Upper lobe of left lung (tissue), 6 donors: ENCODE results near the gene ATXN1. TPM values are rescaled to one million over a fixed set of nuclear protein-coding genes. Genes with fewer than 3 reads are reported as not detected.

Source experiments
- ATAC-seq, 2 donors: fragments of 200-7000 bp; cut with Tn5 transposase; one replicate each; pipeline ENCODE4 v1.9.1; 2022; ENCODE audit warnings: mild to moderate bottlenecking in 2 of 2, moderate library complexity in 2 of 2; ENCODE audit not compliant: low FRiP score in 2 of 2
- DNase-seq, 2 donors: peaks; one replicate each; pipeline ENCODE4 v3.0.0-alpha.2; 2019 to 2020
- H3K27ac ChIP-seq, 4 donors: fragments of 200-600 bp; sonication (generic); one replicate each; pipeline ENCODE4 v1.5.1; 2016 to 2019
- H3K27me3 ChIP-seq, 4 donors: fragments of 200-600 bp; sonication (generic); one replicate each; pipeline ENCODE4 v1.5.1; 2017 to 2019
- H3K36me3 ChIP-seq, 4 donors: fragments of 200-600 bp; sonication (generic); one replicate each; pipeline ENCODE4 v1.5.1; 2016 to 2019
- H3K4me1 ChIP-seq, 4 donors: fragments of 200-600 bp; sonication (generic); one replicate each; pipeline ENCODE4 v1.5.1; 2018 to 2019
- H3K4me3 ChIP-seq, 4 donors: fragments of 200-600 bp; sonication (generic); one replicate each; pipeline ENCODE4 v1.5.1; 2017 to 2019; ENCODE audit warnings: mild to moderate bottlenecking in 2 of 4, moderate library complexity in 1 of 4
- H3K9me3 ChIP-seq, 4 donors: fragments of 200-600 bp; sonication (generic); one replicate each; pipeline ENCODE4 v1.5.1; 2018 to 2019
- EP300 ChIP-seq, 4 donors: sonication (generic); formaldehyde crosslinking; IDR thresholded peaks; one replicate each; pipeline ENCODE4 v1.5.1; 2017; ENCODE audit warnings: antibody characterized with exemption in 4 of 4, control low read depth in 2 of 4
- POLR2A ChIP-seq, 4 donors: fragments of 450-650 bp; IDR thresholded peaks; one replicate each; pipeline ENCODE4 v1.5.1; 2016 to 2017; ENCODE audit warnings: antibody characterized with exemption in 4 of 4, mild to moderate bottlenecking in 2 of 4
- POLR2AphosphoS5 ChIP-seq, 2 donors: sonication (generic); formaldehyde crosslinking; IDR thresholded peaks; one replicate each; pipeline ENCODE4 v1.5.1; 2017; ENCODE audit warnings: antibody characterized with exemption in 2 of 2
- WGBS, 2 donors: methylation state at CpG; one replicate each; pipeline ENCODE4 v1.1.5; 2017 to 2018; 5-methylcytosine and 5-hydroxymethylcytosine counted together
- total RNA-seq, 6 donors: library from RNA; depleted of rRNA in 4 of 6; stranded (reverse); fragments of >200 nt in 4 of 6; gene quantifications; one replicate each; pipeline versions ENCODE4 v1.1.0 to v1.2.1, GENCODE V29; 2016 to 2021
- TF ChIP-seq, protein P1 (sequence below), 6 experiments: fragments of 450-650 bp in 4 of 6; fragments of 200-600 bp in 2 of 6; sonication (generic) in 2 of 6; IDR thresholded peaks; one replicate each; pipeline ENCODE4 v1.5.1; 2016 to 2019; ENCODE audit warnings: antibody characterized with exemption in 6 of 6
- donor health status: DM: no; HTN: no; CAD: no; lungs with moderate emphysema.
- donor health status: DM: no; HTN: yes; CAD: no; lungs with severe emphysema.

ATXN1 gene
- total RNA-seq, 6 donors from 2014 or later, result 44.2 to 106 (median 71.7) TPM

DNA sequence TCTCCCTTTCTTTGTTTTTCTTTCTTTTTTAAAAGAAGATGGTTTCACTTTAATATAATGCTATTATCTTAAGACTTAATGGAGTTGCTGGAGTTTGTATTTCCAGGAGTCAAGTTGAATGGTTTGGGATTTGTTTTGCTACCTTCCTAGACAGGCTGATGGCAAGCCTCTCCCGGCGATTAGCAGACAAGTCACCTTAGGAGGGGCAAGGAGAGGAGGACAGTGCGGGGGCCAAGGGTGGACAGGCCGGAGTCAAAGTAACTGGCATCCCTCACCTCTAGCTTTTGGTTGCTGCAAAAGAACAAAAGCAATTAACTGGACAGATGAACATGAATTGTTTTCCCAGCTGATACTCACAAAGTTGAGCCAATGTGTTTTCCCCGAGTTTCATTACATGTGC lies 465.8 kb downstream of the ATXN1 start:
- peaks cover 0 to 3% (median 0%) of the 10 kb centered on the region in 4 donors for H3K36me3 ChIP-seq
- no peaks in the 10 kb centered on the region for H3K9me3 ChIP-seq
- H3K27me3 ChIP-seq, result no peaks in the 10 kb centered on the region
- TF ChIP-seq POLR2A (IDR thresholded peaks at IDR 0.05), result no peak
- TF ChIP-seq EP300 (IDR thresholded peaks at IDR 0.05), result no peak
- no peak for TF ChIP-seq POLR2AphosphoS5 (IDR thresholded peaks at IDR 0.05)
- TF ChIP-seq, protein P1, sequence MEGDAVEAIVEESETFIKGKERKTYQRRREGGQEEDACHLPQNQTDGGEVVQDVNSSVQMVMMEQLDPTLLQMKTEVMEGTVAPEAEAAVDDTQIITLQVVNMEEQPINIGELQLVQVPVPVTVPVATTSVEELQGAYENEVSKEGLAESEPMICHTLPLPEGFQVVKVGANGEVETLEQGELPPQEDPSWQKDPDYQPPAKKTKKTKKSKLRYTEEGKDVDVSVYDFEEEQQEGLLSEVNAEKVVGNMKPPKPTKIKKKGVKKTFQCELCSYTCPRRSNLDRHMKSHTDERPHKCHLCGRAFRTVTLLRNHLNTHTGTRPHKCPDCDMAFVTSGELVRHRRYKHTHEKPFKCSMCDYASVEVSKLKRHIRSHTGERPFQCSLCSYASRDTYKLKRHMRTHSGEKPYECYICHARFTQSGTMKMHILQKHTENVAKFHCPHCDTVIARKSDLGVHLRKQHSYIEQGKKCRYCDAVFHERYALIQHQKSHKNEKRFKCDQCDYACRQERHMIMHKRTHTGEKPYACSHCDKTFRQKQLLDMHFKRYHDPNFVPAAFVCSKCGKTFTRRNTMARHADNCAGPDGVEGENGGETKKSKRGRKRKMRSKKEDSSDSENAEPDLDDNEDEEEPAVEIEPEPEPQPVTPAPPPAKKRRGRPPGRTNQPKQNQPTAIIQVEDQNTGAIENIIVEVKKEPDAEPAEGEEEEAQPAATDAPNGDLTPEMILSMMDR (IDR thresholded peaks at IDR 0.05), result no peak
- ATAC-seq (no peak), DNase-seq (no peak)
- no peaks in the 10 kb centered on the region for H3K4me1 ChIP-seq
- no peak overlapping the region for H3K27ac ChIP-seq
- H3K4me3 ChIP-seq, result no peak overlapping the region
- WGBS, 2 donors, result 91 to 96% methylated on average over 5 of the region's 5 CpGs

DNA sequence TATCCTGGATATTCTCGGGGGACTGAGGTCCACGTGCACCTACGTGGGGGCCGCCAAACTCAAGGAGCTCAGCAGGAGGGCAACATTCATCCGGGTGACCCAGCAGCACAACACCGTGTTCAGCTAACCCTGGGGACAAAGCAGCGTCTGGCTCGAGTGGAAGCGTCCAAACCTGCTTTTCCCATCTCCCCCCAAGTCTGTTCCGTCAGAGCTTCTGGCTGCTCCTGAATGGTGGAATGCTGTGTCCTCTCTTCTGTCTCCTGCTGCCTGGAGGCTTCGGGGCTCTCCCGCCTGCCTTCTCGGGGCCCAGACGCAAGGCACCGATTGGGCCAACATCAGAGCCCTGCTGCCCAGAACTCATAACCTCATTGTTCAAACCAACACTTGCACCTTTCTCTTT lies 466.2 kb downstream of the ATXN1 start:
- no peaks in the 10 kb centered on the region for H3K9me3 ChIP-seq
- no peak for DNase-seq
- no peak for ATAC-seq
- H3K4me1 ChIP-seq, result no peaks in the 10 kb centered on the region
- H3K27me3 ChIP-seq, result no peaks in the 10 kb centered on the region
- peaks cover 0 to 3% (median 0%) of the 10 kb centered on the region in 4 donors for H3K36me3 ChIP-seq
- TF ChIP-seq, protein P1 (IDR thresholded peaks at IDR 0.05), result no peak
- no peak for TF ChIP-seq EP300 (IDR thresholded peaks at IDR 0.05)
- no peak for TF ChIP-seq POLR2A (IDR thresholded peaks at IDR 0.05)
- TF ChIP-seq POLR2AphosphoS5 (IDR thresholded peaks at IDR 0.05), result no peak
- H3K4me3 ChIP-seq, result no peak overlapping the region
- H3K27ac ChIP-seq, result no peak overlapping the region
- WGBS, 2 donors, result 92 to 94% methylated on average over 15 of the region's 15 CpGs

DNA sequence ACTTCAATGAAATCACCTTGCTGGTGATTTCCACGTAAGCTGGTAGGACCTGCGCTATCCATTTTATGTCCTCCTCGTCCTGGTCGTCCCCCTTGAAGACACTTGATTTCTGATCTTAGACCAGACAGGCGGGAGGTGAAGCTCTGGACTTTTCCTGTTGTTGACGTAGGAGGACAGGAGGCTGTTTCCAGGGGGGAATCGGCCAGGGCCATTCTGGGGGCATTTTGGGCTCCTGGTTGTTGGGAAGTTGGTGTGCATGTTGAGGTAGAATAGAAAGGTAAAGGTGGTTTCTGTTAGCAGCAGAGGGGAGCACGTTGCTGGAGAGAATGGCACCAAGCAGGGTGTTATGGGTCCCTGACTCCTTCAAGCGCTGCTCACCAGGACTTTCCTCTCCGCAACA lies 466.9 kb downstream of the ATXN1 start:
- 93 to 95% methylated on average over 10 of the region's 10 CpGs for WGBS, 2 donors
- Histone ChIP-seq H3K36me3 (peaks cover 0 to 3% (median 0%) of the 10 kb centered on the region in 4 donors), H3K9me3 (no peaks in the 10 kb centered on the region), H3K27ac (no peak overlapping the region), H3K4me1 (no peaks in the 10 kb centered on the region), H3K4me3 (no peak overlapping the region), H3K27me3 (no peaks in the 10 kb centered on the region)
- ATAC-seq (no peak), DNase-seq (no peak)
- TF ChIP-seq EP300 (IDR thresholded peaks at IDR 0.05) (no peak), POLR2AphosphoS5 (IDR thresholded peaks at IDR 0.05) (no peak), POLR2A (IDR thresholded peaks at IDR 0.05) (no peak)
- TF ChIP-seq, protein P1 (IDR thresholded peaks at IDR 0.05), result no peak

DNA sequence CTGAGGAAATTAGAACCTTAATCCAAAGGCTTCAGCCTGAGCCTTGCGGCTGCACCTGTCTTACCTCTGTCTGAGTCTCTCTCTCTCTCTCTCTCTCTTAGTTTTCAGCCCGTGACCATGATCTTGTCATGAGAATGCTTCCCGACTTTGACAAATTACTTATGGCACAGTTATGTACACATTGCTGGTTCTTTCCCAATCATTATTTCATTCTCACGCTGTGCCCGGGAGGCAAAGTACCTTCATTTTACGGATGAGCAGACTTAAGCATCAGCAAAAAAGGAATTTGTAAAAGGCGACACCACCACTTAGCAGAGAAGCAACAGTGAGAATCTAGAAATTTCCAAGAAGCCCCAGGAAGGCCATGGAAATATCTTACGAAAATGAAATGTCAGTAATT lies 468.3 kb downstream of the ATXN1 start:
- no peak overlapping the region for H3K27ac ChIP-seq
- TF ChIP-seq, protein P1 (IDR thresholded peaks at IDR 0.05), result no peak
- no peak for TF ChIP-seq POLR2A (IDR thresholded peaks at IDR 0.05)
- no peak for TF ChIP-seq POLR2AphosphoS5 (IDR thresholded peaks at IDR 0.05)
- no peak for TF ChIP-seq EP300 (IDR thresholded peaks at IDR 0.05)
- H3K27me3 ChIP-seq, result no peaks in the 10 kb centered on the region
- 87 to 94% methylated on average over 8 of the region's 8 CpGs for WGBS, 2 donors
- no peak overlapping the region for H3K4me3 ChIP-seq
- H3K36me3 ChIP-seq, result peaks cover 0 to 3% (median 0%) of the 10 kb centered on the region in 4 donors
- H3K4me1 ChIP-seq, result no peaks in the 10 kb centered on the region
- no peaks in the 10 kb centered on the region for H3K9me3 ChIP-seq
- no peak for ATAC-seq
- DNase-seq, result no peak

DNA sequence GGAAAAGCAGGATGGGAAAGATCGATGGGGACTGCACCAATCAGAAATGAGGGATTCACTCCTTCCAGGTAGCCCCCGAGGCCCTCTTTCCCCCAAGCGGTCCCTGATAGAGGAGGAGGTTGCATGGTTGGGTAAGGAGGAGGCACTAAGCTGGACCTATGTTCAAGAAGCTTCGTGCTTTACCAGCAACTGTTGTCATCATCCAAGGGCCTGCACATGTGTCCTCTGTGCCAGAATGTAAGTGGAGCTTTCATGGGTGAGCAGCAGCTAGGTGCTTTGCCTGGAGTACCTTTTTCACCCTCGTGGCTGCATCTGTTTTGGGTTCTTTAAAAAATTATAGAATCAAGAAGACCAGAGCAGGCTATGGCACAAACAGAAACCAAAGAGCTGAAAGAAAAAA lies 468.8 kb downstream of the ATXN1 start:
- Histone ChIP-seq H3K27me3 (no peaks in the 10 kb centered on the region), H3K9me3 (no peaks in the 10 kb centered on the region), H3K4me1 (no peaks in the 10 kb centered on the region), H3K4me3 (no peak overlapping the region), H3K27ac (no peak overlapping the region), H3K36me3 (peaks cover 0 to 3% (median 0%) of the 10 kb centered on the region in 4 donors)
- TF ChIP-seq POLR2AphosphoS5 (IDR thresholded peaks at IDR 0.05) (no peak), POLR2A (IDR thresholded peaks at IDR 0.05) (no peak), EP300 (IDR thresholded peaks at IDR 0.05) (no peak)
- TF ChIP-seq, protein P1 (IDR thresholded peaks at IDR 0.05), result no peak
- no peak for DNase-seq
- ATAC-seq, result no peak
- WGBS, 2 donors, result 79 to 88% methylated on average over 5 of the region's 5 CpGs
